AML-193 (cell line): ENCODE results near the gene SLC2A8.

ENCODE experiments used
- DNase-seq, 2 experiments: peaks; one replicate each; lab custom pipeline; 2025; lab: John Stamatoyannopoulos, UW

Gene SLC2A8

GRCh38 chr9:127430415-127430814 lies 33.4 kb downstream of the SLC2A8 start:
- no peak for DNase-seq

- DNase-seq = no peak
These were observed 40.7 kb downstream of the SLC2A8 start for GRCh38 chr9:127437497-127438264.

GRCh38 chr9:127438394-127438793 lies 41.4 kb downstream of the SLC2A8 start:
- DNase-seq = no peak

- no peak for DNase-seq
These were observed 47.4 kb downstream of the SLC2A8 start for GRCh38 chr9:127444283-127444920.

GRCh38 chr9:127444921-127445850 lies 48.2 kb downstream of the SLC2A8 start:
- DNase-seq = no peak

GRCh38 chr9:127445851-127446712 lies 49.1 kb downstream of the SLC2A8 start:
- DNase-seq = no peak

GRCh38 chr9:127446713-127447415 lies 49.9 kb downstream of the SLC2A8 start:
- DNase-seq = no peak

GRCh38 chr9:127447416-127448111 lies 50.6 kb downstream of the SLC2A8 start:
- DNase-seq = no peak

GRCh38 chr9:127448112-127448805 lies 51.3 kb downstream of the SLC2A8 start:
- DNase-seq = no peak

GRCh38 chr9:127449332-127449966 lies 52.5 kb downstream of the SLC2A8 start:
- no peak for DNase-seq

GRCh38 chr9:127450243-127450760 lies 53.3 kb downstream of the SLC2A8 start:
- no peak for DNase-seq

- DNase-seq = peak; percentile 80
These were observed 54.0 kb downstream of the SLC2A8 start, which contains the start of the genes LRSAM1 and RPL12 for GRCh38 chr9:127450830-127451607. Gene LRSAM1 (plus strand): TSS chr9:127451510. CDS start chr9:127454528, 3,018 bp downstream. Gene RPL12 (minus strand): TSS chr9:127451406. CDS start chr9:127451317, 89 bp downstream.

GRCh38 chr9:127451608-127451857 lies 54.6 kb downstream of the SLC2A8 start:
- no peak for DNase-seq

GRCh38 chr9:127451858-127452656 lies 55.1 kb downstream of the SLC2A8 start:
- DNase-seq = peak; percentile 19 to 36

GRCh38 chr9:127452691-127453090 lies 55.7 kb downstream of the SLC2A8 start:
- DNase-seq = no peak

GRCh38 chr9:127455324-127455992 lies 58.5 kb downstream of the SLC2A8 start:
- DNase-seq = peak; percentile 84 to 91
